Right renal pelvis (tissue), 4 donors: ENCODE measurements around the gene TMEM117. TPM values are rescaled to one million over a fixed set of nuclear protein-coding genes. Genes with fewer than 3 reads are reported as not detected.

Experiments used
- DNase-seq, 4 donors: peaks; one replicate each; pipeline ENCODE4 v3.0.0-alpha.2; 2013; ENCODE audit warnings: low read depth in 4 of 4, low spot score in 3 of 4, missing footprints in 1 of 4
- polyA plus RNA-seq, 4 donors: library from polyadenylated mRNA; unstranded; fragments of 120-200 nt; gene quantifications; one replicate each; pipeline ENCODE4 v1.2.1, GENCODE V29; 2013; ENCODE audit not compliant: insufficient read length in 4 of 4

TMEM117 gene
- polyA plus RNA-seq, 4 donors, result 12.1 to 16.4 (median 15.2) TPM

GRCh38 chr12:44431647-44432343, 595.9 kb downstream of the TMEM117 start:
- DNase-seq, result no peak

- DNase-seq, result no peak
Observed at GRCh38 chr12:44433659-44434058, 597.8 kb downstream of the TMEM117 start.

GRCh38 chr12:44436756-44437155, 600.9 kb downstream of the TMEM117 start:
- DNase-seq, result no peak

Other genes with a start within 250 kb of the TMEM117 start
- 10 to 100 TPM in 3 of 4 donors, 1 to 10 TPM in 1; 9.6 to 16.7 (median 12.8) TPM for gene PUS7L, start 77.3 kb upstream of the TMEM117 start, polyA plus RNA-seq
- gene IRAK4, start 77.1 kb upstream of the TMEM117 start, polyA plus RNA-seq, result 10 to 100 TPM; 12.2 to 17.1 (median 15.1) TPM
- gene TWF1, start 29.8 kb upstream of the TMEM117 start, polyA plus RNA-seq, result 10 to 100 TPM; 72.5 to 98.3 (median 94.0) TPM